GM12878 (cell line): Measurements from ENCODE around the gene DESI2. TPM values are rescaled to one million over a fixed set of nuclear protein-coding genes. Genes with fewer than 3 reads are reported as not detected.

Experiments
- ATAC-seq: fragments of 200-7000 bp; cut with Tn5 transposase; 3 replicates; pipeline ENCODE4 v1.9.1; 2020; ENCODE audit warnings: mild to moderate bottlenecking, moderate library complexity
- BruUV-seq: library from RNA; stranded (reverse); fragments of 400-500 nt; replicated peaks from 2 replicates; lab custom pipeline; 2021; lab: Mats Ljungman, UMichigan
- CTCF ChIA-PET: fragments of 300-600 bp; sonication (Branson Sonifier 250); formaldehyde crosslinking; extraction: SDS; loops from one replicate; lab custom pipeline; 2021; ENCODE audit warnings: inconsistent platforms; lab: Yijun Ruan, JAX
- POLR2A ChIA-PET: fragments of 350-600 bp; formaldehyde crosslinking; extraction: SDS; loops from one replicate; lab custom pipeline; 2021; ENCODE audit warnings: inconsistent platforms; lab: Charles Lee
- RAD21 ChIA-PET: fragments of 300-600 bp; sonication (Branson Sonifier 250); formaldehyde crosslinking; loops from one replicate; lab custom pipeline; 2023; ENCODE audit warnings: antibody characterized with exemption; ENCODE audit not compliant: unreplicated experiment; lab: Charles Lee
- SMC1A ChIA-PET: fragments of 300-600 bp; sonication (Branson Sonifier 250); formaldehyde crosslinking; loops from one replicate; lab custom pipeline; 2023; ENCODE audit not compliant: unreplicated experiment, uncharacterized antibody; lab: Charles Lee
- DNase-seq: peaks from one replicate; pipeline ENCODE4 v3.0.0-alpha.2; 2011; ENCODE audit warnings: low read depth, low spot score
- FAIRE-seq: peaks from 3 replicates; lab custom pipeline; 2011; peaks lifted over from hg19 to GRCh38; lab: Jason Lieb, UNC
- H2AFZ ChIP-seq: 2 replicates; pipeline ENCODE4 v1.6.0; 2011; ENCODE audit warnings: low read depth, low read length, control low read depth; ENCODE audit not compliant: control insufficient read depth
- H3K27ac ChIP-seq: 2 replicates; pipeline ENCODE4 v1.5.1; 2011; ENCODE audit warnings: control low read depth; ENCODE audit not compliant: control insufficient read depth, insufficient read depth
- H3K27me3 ChIP-seq, 2 experiments: replicated peaks in 1 of 2; 2 replicates each; pipeline versions ENCODE4 v1.6.0 to v1.6.1; 2011; ENCODE audit warnings: low read length in 1 of 2; ENCODE audit not compliant: control insufficient read depth in 2 of 2, insufficient read depth in 2 of 2
- H3K36me3 ChIP-seq, 2 experiments: 2 replicates each; pipeline ENCODE4 v1.5.1; 2011; ENCODE audit warnings: low read length in 1 of 2; ENCODE audit not compliant: control insufficient read depth in 2 of 2, insufficient read depth in 2 of 2
- H3K4me1 ChIP-seq: 2 replicates; pipeline ENCODE4 v1.6.1; 2011; ENCODE audit warnings: mild to moderate bottlenecking, low read length, moderate library complexity, mixed read lengths; ENCODE audit not compliant: control insufficient read depth, insufficient read depth
- H3K4me2 ChIP-seq: 2 replicates; pipeline ENCODE4 v1.6.0; 2011; ENCODE audit warnings: control low read depth; ENCODE audit not compliant: control insufficient read depth, insufficient read depth
- H3K4me3 ChIP-seq: fragments of 200-600 bp; sonication (generic); 2 replicates; pipeline ENCODE4 v1.5.1; 2016
- H3K79me2 ChIP-seq: 2 replicates; pipeline ENCODE4 v1.6.0; 2011; ENCODE audit warnings: low read length; ENCODE audit not compliant: control insufficient read depth, insufficient read depth
- H3K9ac ChIP-seq: 2 replicates; pipeline ENCODE4 v1.8.0; 2011; ENCODE audit warnings: low read length, control low read depth, mixed read lengths; ENCODE audit not compliant: control insufficient read depth, insufficient read depth
- H3K9me3 ChIP-seq: replicated peaks from 3 replicates; pipeline ENCODE4 v1.5.1; 2011; ENCODE audit warnings: mild to moderate bottlenecking, low read length; ENCODE audit not compliant: control insufficient read depth, insufficient read depth
- H4K20me1 ChIP-seq: 2 replicates; pipeline ENCODE4 v1.6.0; 2011; ENCODE audit not compliant: control insufficient read depth, insufficient read depth
- BHLHE40 ChIP-seq, 2 experiments: fragments of 450-650 bp in 1 of 2; IDR thresholded peaks; 2 replicates each; pipeline ENCODE4 v1.6.1; 2011 to 2017; ENCODE audit warnings: low read depth in 2 of 2, borderline replicate concordance in 1 of 2, improper control_type of control experiment in 1 of 2, low read length in 1 of 2, mild to moderate bottlenecking in 1 of 2
- CBX5 ChIP-seq: sonication (generic); IDR thresholded peaks from 2 replicates; pipeline ENCODE4 v1.6.1; 2016; ENCODE audit warnings: low read depth, moderate library complexity, mild to moderate bottlenecking, inconsistent platforms
- CHD2 ChIP-seq: IDR thresholded peaks from 2 replicates; pipeline ENCODE4 v1.6.1; 2011; ENCODE audit warnings: low read depth, low read length, improper control_type of control experiment, borderline replicate concordance
- EZH2 ChIP-seq: IDR thresholded peaks from 2 replicates; pipeline ENCODE4 v1.6.1; 2012; ENCODE audit warnings: low read depth, mild to moderate bottlenecking, control low read depth, inconsistent platforms, low read length, borderline replicate concordance; ENCODE audit not compliant: control insufficient read depth
- KDM1A ChIP-seq: fragments of 200-600 bp; sonication (generic); IDR thresholded peaks from 2 replicates; pipeline ENCODE4 v1.6.1; 2016; ENCODE audit warnings: borderline replicate concordance
- NFYB ChIP-seq: IDR thresholded peaks from 2 replicates; pipeline ENCODE4 v1.6.1; 2011; ENCODE audit warnings: low read depth, mild to moderate bottlenecking, low read length, improper control_type of control experiment, moderate library complexity; ENCODE audit not compliant: insufficient read depth
- NRF1 ChIP-seq: conservative IDR thresholded peaks from 2 replicates; pipeline ENCODE4 v1.6.1; 2011; ENCODE audit warnings: mild to moderate bottlenecking, low read depth, low read length, improper control_type of control experiment
- PAX5 ChIP-seq: IDR thresholded peaks from 2 replicates; pipeline ENCODE4 v1.6.1; 2011; ENCODE audit warnings: low read depth, low read length, borderline replicate concordance
- RB1 ChIP-seq: fragments of 450-650 bp; formaldehyde crosslinking; IDR thresholded peaks from 2 replicates; pipeline ENCODE4 v1.6.1; 2017; ENCODE audit warnings: mild to moderate bottlenecking, borderline replicate concordance
- SP1 ChIP-seq: IDR thresholded peaks from one replicate; pipeline ENCODE4 v1.6.1; 2011; ENCODE audit warnings: low read depth, low read length
- ZNF24 ChIP-seq: fragments of 450-650 bp; IDR thresholded peaks from 2 replicates; pipeline ENCODE4 v1.6.1; 2017; ENCODE audit warnings: antibody characterized with exemption, mild to moderate bottlenecking
- ZNF622 ChIP-seq: fragments of 450-650 bp; IDR thresholded peaks from 2 replicates; pipeline ENCODE4 v1.6.1; 2017; ENCODE audit warnings: mild to moderate bottlenecking, inconsistent platforms
- WGBS: methylation state at CpG from one replicate; pipeline ENCODE4 v1.1.6; 2016; ENCODE audit warnings: low lambda C conversion rate; ENCODE audit not compliant: insufficient replicate concordance, insufficient coverage; ENCODE audit errors: missing lambda C conversion rate; 5-methylcytosine and 5-hydroxymethylcytosine counted together
- in situ Hi-C: fragments of 300-500 bp; cut with MboI; formaldehyde crosslinking; loops from 9 replicates; pipeline ENCODE4 v1.14.3; 2018; ENCODE audit warnings: mixed read lengths
- intact Hi-C: fragments of 100-400 bp; cut with micrococcal nuclease; formaldehyde crosslinking; loops from one replicate; pipeline ENCODE4 v1.14.2; 2022; ENCODE audit not compliant: unreplicated experiment
- polyA plus RNA-seq, 11 experiments: library from polyadenylated mRNA; depleted of rRNA in 4 of 11; unstranded in 6 of 11; stranded (reverse) in 5 of 11; fragments of >200 nt; fragmentation: Nextera tagmentation in 4 of 11; fragmentation: Illumina TruSeq in 1 of 11; extraction: Ambion mirVana in 4 of 11; extraction: Trizol in 1 of 11; gene quantifications; 1 replicate in 1 of 11; 2 replicates in 10 of 11; pipeline versions ENCODE4 v1.2.1 to v1.2.3, GENCODE V29; 2011 to 2016; ENCODE audit warnings: inconsistent platforms in 2 of 11, missing spikeins in 2 of 11, low read depth in 1 of 11
- total RNA-seq, 4 experiments: library from RNA; depleted of rRNA in 3 of 4; stranded (reverse); fragments of >200 nt in 3 of 4; fragmentation: Illumina TruSeq in 1 of 4; extraction: Trizol in 1 of 4; gene quantifications; 2 replicates each; pipeline versions ENCODE4 v1.2.1 to v1.2.3, GENCODE V29; 2013 to 2021
- TF ChIP-seq, protein P1 (sequence below): fragments of 450-650 bp; conservative IDR thresholded peaks from 2 replicates; pipeline ENCODE4 v1.6.1; 2017; ENCODE audit warnings: mild to moderate bottlenecking, moderate library complexity
- TF ChIP-seq, protein P2 (sequence below), 3 experiments: IDR thresholded peaks in 2 of 3; conservative IDR thresholded peaks in 1 of 3; 2 replicates each; pipeline ENCODE4 v1.5.1; 2011; ENCODE audit warnings: low read depth in 3 of 3, low read length in 3 of 3, mild to moderate bottlenecking in 3 of 3, control low read depth in 2 of 3, moderate library complexity in 2 of 3, inconsistent platforms in 1 of 3, mixed read lengths in 1 of 3; ENCODE audit not compliant: control insufficient read depth in 2 of 3, insufficient read depth in 1 of 3; ENCODE audit errors: extremely low read depth in 1 of 3

DESI2 gene
- total and polyA plus RNA-seq, 10 of the 15 experiments (the other 5 are each of a cell fraction or from before 2014, with no cell fraction given), result 6.2 to 21.5 (median 17.3) TPM

DNA sequence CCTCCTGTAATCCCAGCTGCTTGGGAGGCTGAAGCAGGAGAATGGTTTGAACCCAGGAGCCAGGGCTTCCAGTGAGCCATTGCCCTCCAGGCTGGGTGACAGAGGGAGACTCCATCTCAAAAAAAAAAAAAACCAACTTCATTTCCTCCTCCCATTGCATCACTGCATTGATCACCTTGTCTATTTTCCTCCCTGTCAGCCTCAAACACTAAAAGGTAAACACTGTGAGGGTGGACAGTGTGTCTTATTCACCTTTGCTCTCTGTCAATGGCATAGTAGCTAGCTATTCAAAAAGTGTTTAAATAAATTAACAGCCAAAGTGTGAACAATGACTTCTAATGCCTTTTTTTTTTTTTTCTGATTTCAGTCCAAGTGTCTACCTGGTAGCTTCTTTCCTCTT is 13.4 kb upstream of the DESI2 start:
- CTCF ChIA-PET, result interaction anchor here (0.8 to 1.2 kb wide), 2 partner anchors 8 to 36 kb away, joined by 3 to 4 read pairs; no protein-coding TSS in a partner anchor
- no peak overlapping the region for H3K9ac ChIP-seq
- no peaks in the 10 kb centered on the region for H3K4me1 ChIP-seq
- H4K20me1 ChIP-seq, result no peaks in the 10 kb centered on the region
- BruUV-seq, result no TSS peak
- no peak overlapping the region for H3K4me3 ChIP-seq
- H3K27ac ChIP-seq, result no peak overlapping the region
- DNase-seq (no peak), ATAC-seq (no peak), FAIRE-seq (no peak)
- H3K4me2 ChIP-seq, result no peak overlapping the region
- POLR2A ChIA-PET, result no interaction called here
- H3K9me3 ChIP-seq, result no peaks in the 10 kb centered on the region; the same call in 2 of the 3 replicates
- H3K27me3 ChIP-seq, result peaks cover 0 to 3% of the 10 kb centered on the region in 2 experiments; a peak in 3 of 4 replicates
- no peaks in the 10 kb centered on the region for H3K79me2 ChIP-seq
- in situ Hi-C loops, result no loop called here
- H3K36me3 ChIP-seq, result no peaks in the 10 kb centered on the region
- intact Hi-C loops, result no loop called here
- H2AFZ ChIP-seq, result no peak overlapping the region
- SMC1A ChIA-PET, result interaction anchor here (1.6 to 1.7 kb wide), 2 partner anchors 9 to 11 kb away, joined by 4 to 5 read pairs; no protein-coding TSS in a partner anchor
- RAD21 ChIA-PET, result interaction anchor here (1.2 kb wide), 1 partner anchor 403 kb away, joined by 5 read pairs; no protein-coding TSS in a partner anchor
- no peak for TF ChIP-seq CBX5
- no peak for TF ChIP-seq ZNF622
- TF ChIP-seq, all 136 proteins: peak for 0

DNA sequence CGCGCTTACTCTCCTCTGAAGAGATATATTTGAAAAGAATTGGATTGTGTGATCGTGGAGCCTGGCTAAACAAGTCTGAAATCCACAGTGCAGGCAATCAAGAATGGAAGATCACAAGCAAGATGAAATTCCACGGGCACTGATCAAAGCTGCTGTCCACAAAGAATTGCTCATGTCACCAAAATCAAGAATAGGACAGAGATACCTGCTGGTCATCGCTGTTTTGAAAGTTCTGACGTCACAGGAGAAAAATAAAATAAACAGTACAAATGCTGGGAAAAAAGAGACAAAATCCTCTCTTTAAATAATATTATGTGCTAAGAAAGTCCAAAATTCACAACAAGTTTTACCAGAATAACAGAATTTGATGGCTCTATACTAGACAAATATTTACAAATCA is 12.0 kb upstream of the DESI2 start:
- intact Hi-C loops (no loop called here), in situ Hi-C loops (no loop called here)
- Histone ChIP-seq H2AFZ (no peak overlapping the region), H3K27ac (no peak overlapping the region), H3K4me1 (no peaks in the 10 kb centered on the region), H3K79me2 (no peaks in the 10 kb centered on the region), H3K36me3 (no peaks in the 10 kb centered on the region), H3K4me2 (no peak overlapping the region), H3K27me3 (peaks cover 0 to 2% of the 10 kb centered on the region in 2 experiments; a peak in 3 of 4 replicates), H3K4me3 (no peak overlapping the region), H4K20me1 (no peaks in the 10 kb centered on the region), H3K9ac (no peak overlapping the region), H3K9me3 (no peaks in the 10 kb centered on the region; the same call in 2 of the 3 replicates)
- ChIA-PET CTCF (no interaction called here), RAD21 (no interaction called here), POLR2A (no interaction called here), SMC1A (interaction anchor here (1.6 kb wide), 1 partner anchor 12 kb away, joined by 5 read pairs; no protein-coding TSS in a partner anchor)
- no peak for ATAC-seq
- FAIRE-seq, result no peak
- no TSS peak for BruUV-seq
- 37% methylated on average over 6 of the region's 6 CpGs for WGBS
- no peak for DNase-seq
- TF ChIP-seq, protein P1, sequence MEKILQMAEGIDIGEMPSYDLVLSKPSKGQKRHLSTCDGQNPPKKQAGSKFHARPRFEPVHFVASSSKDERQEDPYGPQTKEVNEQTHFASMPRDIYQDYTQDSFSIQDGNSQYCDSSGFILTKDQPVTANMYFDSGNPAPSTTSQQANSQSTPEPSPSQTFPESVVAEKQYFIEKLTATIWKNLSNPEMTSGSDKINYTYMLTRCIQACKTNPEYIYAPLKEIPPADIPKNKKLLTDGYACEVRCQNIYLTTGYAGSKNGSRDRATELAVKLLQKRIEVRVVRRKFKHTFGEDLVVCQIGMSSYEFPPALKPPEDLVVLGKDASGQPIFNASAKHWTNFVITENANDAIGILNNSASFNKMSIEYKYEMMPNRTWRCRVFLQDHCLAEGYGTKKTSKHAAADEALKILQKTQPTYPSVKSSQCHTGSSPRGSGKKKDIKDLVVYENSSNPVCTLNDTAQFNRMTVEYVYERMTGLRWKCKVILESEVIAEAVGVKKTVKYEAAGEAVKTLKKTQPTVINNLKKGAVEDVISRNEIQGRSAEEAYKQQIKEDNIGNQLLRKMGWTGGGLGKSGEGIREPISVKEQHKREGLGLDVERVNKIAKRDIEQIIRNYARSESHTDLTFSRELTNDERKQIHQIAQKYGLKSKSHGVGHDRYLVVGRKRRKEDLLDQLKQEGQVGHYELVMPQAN, result no peak
- TF ChIP-seq ZNF622, result no peak
- no peak for TF ChIP-seq EZH2
- TF ChIP-seq NFYB, result no peak
- TF ChIP-seq KDM1A, result no peak
- TF ChIP-seq NRF1, result no peak
- no peak for TF ChIP-seq PAX5
- TF ChIP-seq CHD2, result no peak
- no peak for TF ChIP-seq RB1
- no peak for TF ChIP-seq SP1
- TF ChIP-seq, protein P2, sequence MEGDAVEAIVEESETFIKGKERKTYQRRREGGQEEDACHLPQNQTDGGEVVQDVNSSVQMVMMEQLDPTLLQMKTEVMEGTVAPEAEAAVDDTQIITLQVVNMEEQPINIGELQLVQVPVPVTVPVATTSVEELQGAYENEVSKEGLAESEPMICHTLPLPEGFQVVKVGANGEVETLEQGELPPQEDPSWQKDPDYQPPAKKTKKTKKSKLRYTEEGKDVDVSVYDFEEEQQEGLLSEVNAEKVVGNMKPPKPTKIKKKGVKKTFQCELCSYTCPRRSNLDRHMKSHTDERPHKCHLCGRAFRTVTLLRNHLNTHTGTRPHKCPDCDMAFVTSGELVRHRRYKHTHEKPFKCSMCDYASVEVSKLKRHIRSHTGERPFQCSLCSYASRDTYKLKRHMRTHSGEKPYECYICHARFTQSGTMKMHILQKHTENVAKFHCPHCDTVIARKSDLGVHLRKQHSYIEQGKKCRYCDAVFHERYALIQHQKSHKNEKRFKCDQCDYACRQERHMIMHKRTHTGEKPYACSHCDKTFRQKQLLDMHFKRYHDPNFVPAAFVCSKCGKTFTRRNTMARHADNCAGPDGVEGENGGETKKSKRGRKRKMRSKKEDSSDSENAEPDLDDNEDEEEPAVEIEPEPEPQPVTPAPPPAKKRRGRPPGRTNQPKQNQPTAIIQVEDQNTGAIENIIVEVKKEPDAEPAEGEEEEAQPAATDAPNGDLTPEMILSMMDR (IDR thresholded peaks at IDR 0.05 in 2 of 3, conservative IDR thresholded peaks at IDR 0.05 in 1 of 3; ENCODE audit: control insufficient read depth in 2 of 3, extremely low read depth in 1 of 3, insufficient read depth in 1 of 3, low read depth in 3 of 3, low read length in 3 of 3), result no peak
- no peak for TF ChIP-seq ZNF24
- TF ChIP-seq BHLHE40 (IDR thresholded peaks at IDR 0.05; ENCODE audit: borderline replicate concordance in 1 of 2, low read depth in 2 of 2, low read length in 1 of 2), result no peak
